Measurements from ENCODE around the gene FASTK.

Gene FASTK

GRCh38 chr7:151117565-151117964 lies 37.0 kb upstream of the FASTK start:
- no peak for DNase-seq

GRCh38 chr7:151116603-151117440 lies 36.2 kb upstream of the FASTK start:
- no peak for DNase-seq

GRCh38 chr7:151115836-151116418 lies 35.3 kb upstream of the FASTK start:
- no peak for DNase-seq

GRCh38 chr7:151115121-151115835 lies 34.7 kb upstream of the FASTK start:
- no peak for DNase-seq

- no peak for DNase-seq
These were observed 33.8 kb upstream of the FASTK start for GRCh38 chr7:151114151-151115090.

DNA sequence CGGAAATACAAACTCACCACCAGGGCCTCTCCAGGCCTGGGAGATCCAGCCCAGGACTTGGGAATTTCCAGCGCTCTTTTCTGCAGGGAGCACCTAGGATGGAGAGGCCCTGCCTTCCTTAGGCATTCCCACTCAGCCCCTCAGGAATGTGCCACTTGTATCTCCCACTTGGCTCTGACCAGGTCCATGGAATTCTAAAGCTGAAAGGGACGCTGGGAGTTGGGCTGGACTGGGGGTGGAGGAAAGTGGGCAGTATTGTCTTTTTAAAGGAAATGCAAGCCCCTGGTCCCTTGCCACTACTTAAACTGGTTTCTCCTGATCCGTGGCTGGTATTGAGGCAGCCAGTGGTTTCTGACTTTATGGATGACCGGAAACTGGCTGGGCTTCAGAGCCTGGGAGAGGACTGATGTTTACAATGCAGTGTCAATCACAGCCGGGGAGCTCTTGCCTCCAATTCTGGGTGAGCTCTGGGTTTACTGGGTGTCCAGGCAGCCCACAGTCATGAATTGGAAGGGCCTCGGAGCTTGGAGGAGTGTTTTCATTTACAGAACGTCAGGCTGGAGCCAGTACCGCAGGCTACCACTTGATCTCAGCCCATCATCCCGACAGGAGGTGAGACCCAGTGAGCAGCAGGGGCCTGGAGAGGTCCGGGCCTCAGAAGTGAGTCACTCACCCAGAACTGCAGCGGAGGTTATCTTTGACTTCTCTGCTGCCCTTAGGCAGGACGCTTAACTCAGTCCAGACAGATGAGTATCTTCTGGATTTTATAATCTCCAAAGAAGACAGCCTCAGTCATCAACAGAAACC lies 32.9 kb upstream of the FASTK start:
- no peak for DNase-seq

GRCh38 chr7:151110941-151111645 lies 30.5 kb upstream of the FASTK start:
- DNase-seq, result peak; percentile 80

DNA sequence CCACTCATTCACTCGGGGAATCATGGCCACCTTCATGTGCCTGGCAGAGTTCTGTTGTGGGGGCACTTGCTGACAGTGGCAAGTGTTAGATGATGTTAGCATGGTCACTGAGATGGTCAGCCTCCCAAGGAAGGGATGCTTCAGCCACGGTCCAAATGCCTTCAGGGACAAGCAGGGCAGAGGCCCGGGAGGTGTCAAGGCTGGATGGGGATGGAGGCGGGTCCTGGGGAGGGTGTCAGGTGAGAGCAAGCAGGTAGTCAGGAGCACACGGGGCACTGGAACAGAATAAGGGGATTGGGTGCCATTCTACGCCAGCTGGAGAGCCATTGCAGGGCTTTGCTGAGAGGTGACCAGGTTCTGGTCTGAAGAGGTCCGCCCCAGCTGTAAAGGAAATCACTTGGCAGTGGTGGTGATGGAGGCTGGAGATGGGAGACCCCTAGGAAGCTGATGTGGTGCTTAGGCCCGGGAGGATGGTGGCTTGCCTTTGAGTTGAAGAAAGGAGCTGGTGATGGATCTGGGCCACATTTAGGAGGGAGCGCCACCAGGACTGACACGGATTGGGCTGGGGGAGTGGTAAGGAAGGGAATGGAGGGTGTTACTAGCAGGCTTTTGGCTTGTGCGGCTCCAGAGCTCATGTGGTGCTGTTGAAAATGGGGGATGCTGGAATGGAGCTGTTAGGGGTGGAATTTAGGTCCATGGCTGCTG lies 29.8 kb upstream of the FASTK start:
- no peak for DNase-seq

GRCh38 chr7:151109094-151110048 lies 28.8 kb upstream of the FASTK start:
- no peak for DNase-seq

DNA sequence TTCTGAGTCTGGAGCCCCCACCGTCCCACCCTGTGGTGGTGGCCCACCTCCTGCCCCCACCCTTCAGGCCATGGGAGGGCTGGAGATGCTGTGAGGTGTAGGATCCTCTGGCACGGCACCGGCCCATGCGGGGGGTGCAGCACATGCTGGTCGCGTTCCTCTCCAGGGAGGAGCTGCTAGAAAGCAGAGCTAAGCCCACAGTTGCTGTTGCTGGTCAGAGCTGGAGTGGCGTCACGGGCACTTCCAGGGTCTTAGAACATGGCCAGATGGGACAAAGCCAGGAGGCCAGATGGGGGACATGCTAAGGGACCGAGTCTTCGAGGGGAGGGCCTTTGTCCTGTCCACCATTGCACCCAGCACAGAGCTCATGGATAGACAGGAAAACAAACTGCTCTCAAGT lies 27.3 kb upstream of the FASTK start:
- no peak for DNase-seq

DNA sequence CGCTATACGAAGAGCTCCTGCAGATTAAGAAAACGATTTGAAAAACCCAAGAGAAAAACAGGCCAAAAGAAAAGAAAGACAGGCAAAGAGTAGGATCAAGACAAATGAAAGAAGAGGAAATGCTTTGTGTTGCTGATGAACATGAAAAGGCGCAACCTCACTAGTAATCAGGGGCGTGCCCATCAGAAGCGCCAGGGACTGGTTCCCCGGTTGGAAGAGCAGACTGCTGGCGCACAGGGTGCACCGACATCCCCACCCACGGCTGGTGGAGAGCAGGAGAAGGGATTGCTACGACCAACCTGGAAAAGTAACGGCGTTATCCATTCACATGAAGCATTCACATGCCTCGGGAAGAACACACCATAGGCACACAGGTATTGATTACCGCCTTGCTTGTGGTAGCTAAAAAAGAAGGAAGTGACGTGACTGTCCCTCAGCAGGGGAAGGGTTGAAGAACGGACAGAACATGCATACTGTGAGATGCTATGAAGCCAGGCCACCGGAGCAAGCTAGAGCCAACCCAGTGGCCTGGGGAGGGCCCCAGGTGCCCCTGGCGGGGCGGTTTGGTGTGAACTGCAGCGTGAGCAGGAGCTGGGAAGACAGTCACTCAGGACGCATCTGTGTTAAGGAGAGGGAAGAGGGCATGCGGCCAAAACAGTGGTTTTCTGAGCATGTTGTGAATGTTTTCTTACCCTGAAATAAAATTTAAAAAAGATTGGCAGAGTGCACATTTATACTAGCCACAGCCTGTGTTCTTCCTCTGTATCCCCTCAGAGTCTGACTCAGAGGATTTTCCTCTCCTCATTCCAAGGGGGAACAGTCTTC lies 24.0 kb upstream of the FASTK start:
- DNase-seq, result no peak

DNA sequence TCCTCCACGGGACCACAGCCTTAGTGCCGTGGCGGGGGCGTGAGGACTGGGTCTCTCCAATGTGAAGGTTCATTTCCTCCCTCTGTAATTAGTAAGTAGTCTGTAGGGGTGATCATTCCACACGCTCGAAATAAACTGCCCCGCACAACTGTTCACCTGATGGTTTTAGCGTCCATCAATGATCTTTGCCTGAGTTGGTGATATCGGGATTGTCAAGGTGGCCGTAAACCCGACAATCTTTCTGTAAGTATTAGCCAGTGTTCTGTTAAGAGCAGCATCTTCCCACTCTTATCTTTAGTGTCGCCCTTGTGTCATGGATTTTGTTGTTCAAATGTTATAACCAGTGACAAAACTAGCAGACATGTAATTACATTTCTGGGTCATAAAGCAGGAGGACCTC lies 23.4 kb upstream of the FASTK start:
- DNase-seq, result no peak

- DNase-seq, result no peak
These were observed 22.4 kb upstream of the FASTK start for GRCh38 chr7:151102991-151103390.

GRCh38 chr7:151101621-151102396 lies 21.2 kb upstream of the FASTK start:
- no peak for DNase-seq

DNA sequence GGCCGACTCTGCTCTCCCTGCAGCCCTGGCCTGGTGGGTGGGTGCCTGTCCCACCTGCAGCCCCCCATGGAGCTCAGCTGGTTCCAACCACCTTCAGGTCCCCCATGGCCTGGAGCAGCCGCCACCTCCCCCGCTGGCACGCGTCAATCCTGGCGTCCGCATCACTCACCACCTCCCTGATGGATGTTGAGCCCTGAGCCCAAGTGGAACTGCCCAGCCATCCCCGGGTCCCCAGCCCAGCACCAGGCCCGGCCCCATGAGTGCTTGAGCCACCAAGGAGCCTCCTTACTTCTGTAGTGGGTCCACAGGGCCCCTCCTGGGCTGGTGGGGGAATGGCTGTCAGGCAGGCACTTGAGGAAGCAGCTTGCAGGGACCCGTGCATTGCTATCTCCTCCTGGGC lies 20.3 kb upstream of the FASTK start:
- no peak for DNase-seq

GRCh38 chr7:151099486-151100211 lies 19.0 kb upstream of the FASTK start:
- DNase-seq, result no peak
